WI38 (cell line): Measurements from ENCODE around the gene PHACTR1.

Source experiments
- H3K4me3 ChIP-seq: 2 replicates; pipeline ENCODE4 v1.5.1; 2011; ENCODE audit warnings: low read depth, mild to moderate bottlenecking, control low read depth, low read length
- TF ChIP-seq, protein P1 (sequence below): IDR thresholded peaks from 2 replicates; pipeline ENCODE4 v1.5.1; 2012; ENCODE audit warnings: low read depth, mild to moderate bottlenecking, control low read depth, low read length

Gene PHACTR1

DNA sequence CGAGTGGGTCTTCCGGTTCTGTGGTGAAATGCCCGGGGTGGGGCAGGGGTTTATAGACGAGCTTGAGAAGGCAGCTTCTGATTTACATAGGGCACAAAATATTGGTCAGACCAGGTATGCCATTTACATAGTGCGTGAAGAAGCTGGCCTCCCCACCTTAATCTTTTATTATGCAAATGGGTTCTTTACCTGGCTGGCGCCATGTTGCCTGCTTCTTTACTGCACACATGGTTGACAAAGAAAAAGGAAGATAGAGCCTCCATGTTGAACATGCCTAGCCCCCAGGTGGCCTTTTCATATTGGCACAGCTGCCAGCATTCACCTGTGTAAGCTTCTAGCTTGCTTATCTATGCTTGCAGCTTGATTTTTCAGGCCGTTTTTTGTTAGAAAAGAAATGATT lies 276.2 kb downstream of the PHACTR1 start:
- TF ChIP-seq, protein P1, sequence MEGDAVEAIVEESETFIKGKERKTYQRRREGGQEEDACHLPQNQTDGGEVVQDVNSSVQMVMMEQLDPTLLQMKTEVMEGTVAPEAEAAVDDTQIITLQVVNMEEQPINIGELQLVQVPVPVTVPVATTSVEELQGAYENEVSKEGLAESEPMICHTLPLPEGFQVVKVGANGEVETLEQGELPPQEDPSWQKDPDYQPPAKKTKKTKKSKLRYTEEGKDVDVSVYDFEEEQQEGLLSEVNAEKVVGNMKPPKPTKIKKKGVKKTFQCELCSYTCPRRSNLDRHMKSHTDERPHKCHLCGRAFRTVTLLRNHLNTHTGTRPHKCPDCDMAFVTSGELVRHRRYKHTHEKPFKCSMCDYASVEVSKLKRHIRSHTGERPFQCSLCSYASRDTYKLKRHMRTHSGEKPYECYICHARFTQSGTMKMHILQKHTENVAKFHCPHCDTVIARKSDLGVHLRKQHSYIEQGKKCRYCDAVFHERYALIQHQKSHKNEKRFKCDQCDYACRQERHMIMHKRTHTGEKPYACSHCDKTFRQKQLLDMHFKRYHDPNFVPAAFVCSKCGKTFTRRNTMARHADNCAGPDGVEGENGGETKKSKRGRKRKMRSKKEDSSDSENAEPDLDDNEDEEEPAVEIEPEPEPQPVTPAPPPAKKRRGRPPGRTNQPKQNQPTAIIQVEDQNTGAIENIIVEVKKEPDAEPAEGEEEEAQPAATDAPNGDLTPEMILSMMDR: no peak
- H3K4me3 ChIP-seq: no peak overlapping the region

DNA sequence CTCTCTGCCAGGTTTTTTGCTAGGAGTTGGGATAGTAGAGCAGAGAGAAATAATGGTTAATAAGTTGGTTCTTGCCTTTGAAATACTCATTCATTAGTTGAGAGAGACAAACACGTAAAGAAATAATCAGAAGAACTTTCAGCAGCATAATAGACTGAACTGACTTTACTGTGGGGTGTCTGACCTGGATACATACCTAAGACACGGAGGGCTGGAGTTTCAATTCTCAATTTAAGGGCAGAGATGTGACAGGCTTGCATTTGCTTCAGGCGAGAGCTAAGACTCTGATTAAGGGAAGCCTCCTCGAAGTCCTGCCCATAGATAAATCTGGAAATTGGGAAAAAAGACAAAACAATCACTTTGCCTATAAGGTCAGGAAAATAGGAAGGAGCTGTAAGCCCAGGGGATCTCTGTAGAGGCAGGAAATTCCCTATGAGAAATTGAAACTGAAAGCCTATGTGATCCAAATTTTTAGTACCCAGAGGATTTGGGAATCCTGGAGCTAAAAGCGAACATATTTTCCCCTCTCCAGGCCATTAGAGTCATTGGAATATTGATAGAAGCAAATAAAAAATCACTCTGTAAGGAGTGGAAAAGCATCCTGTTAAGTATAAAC lies 276.8 kb downstream of the PHACTR1 start:
- TF ChIP-seq, protein P1: no peak
- no peak overlapping the region for H3K4me3 ChIP-seq

DNA sequence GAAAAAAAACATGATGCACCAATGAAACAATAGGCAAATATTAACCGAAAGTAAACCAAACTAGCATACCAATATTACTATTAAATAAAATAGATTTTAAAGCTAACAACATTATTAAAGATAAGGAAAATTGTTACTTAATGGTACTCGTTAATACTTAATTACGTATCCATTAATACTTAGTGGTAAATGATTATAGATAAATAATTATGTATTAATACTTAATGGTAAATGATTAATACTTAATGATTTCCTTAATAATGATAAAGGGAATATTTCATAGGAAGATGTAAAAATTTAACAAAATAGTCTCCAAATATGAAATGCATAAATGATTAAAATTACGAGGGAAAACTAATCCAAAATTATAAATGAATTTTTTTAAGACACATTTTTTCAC lies 278.9 kb downstream of the PHACTR1 start:
- TF ChIP-seq, protein P1: no peak

DNA sequence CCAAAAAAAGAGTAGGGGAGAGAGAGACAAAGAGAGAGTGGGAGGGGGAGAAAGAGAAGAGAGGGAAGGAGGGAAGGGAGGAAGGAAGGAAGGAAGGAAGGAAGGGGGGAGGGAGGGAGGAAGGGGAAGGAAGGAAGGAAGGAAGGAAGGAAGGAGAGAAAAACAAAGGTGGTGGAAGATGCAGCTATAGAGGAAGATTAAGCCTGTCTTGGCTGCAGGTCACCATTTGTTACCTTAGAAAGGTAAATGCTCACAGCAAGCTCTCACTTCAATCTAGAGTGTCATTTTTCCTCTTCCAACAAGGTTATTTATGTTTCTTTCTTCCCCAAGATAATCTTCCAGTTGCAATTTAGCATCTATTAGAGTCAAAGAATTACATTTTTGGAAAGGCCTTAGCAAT lies 284.0 kb downstream of the PHACTR1 start:
- TF ChIP-seq, protein P1: no peak
- no peak overlapping the region for H3K4me3 ChIP-seq

More for the DNA sequence above, 278.9 kb downstream of the PHACTR1 start:
- no peak overlapping the region for H3K4me3 ChIP-seq

DNA sequence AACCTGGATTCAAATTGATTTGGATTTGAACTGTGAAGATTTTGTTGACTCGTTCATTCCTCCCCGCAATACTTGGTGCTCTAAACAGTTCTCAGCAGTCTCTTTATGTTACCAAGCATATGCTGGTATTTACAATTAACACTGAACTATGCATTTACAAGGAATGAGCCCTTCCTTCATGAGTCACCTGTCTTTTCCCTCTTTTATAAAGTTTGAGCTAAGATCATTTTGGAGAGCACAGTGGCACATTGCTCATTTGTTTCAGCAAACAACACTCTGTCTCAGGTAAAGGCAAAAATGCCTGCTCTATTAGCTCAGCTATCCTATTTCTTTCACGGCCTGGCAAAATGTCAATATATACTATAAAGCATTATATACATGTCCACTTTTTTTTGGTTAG lies 285.4 kb downstream of the PHACTR1 start:
- TF ChIP-seq, protein P1: no peak
- no peak overlapping the region for H3K4me3 ChIP-seq

DNA sequence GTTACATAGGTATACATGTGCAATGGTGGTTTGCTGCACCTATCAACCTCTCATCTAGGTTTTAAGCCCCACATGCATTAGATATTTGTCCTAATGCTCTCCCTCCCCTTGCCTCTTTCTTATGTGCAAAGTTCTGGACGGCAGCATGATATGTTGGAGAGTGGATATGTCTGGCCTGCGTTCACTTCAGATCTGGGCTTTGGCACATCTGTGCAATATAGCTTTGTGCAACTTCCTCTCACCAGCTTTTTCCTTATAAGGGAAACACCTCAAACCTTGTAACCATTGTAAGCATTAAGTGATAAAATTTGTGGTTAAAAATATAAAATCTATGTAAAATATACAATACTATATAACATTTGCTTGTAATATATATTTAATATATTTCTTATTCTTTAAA lies 288.0 kb downstream of the PHACTR1 start:
- TF ChIP-seq, protein P1: no peak

DNA sequence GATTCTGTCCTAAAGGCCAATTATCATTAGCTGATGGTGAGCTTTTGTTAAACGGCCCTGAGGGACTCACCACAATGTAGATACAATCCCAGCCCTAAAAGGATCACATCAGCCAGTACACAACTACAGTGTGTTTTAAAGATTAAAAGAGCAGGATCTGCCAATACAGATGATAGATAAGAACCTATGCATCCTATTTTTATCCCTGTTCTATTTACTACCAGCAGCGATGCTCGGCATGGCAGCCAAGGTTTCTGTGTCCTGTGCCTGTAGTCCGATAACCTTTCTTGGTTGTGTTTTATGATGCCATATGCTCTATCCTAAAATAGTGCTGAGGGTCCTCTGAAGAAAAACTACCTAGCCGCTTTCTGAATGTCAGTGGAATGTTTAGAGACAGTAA lies 289.4 kb downstream of the PHACTR1 start:
- TF ChIP-seq, protein P1: no peak
- no peak overlapping the region for H3K4me3 ChIP-seq

More for the DNA sequence above, 288.0 kb downstream of the PHACTR1 start:
- H3K4me3 ChIP-seq: no peak overlapping the region
